KBM-7 (cell line): ENCODE measurements around the gene SLC25A40.
"Not testable (repeated sequence)": the region's sequence is repeated elsewhere in the genome, so short reads cannot be mapped to it uniquely, and the experiment has no call there.

Experiments
- DNase-seq: peaks from one replicate; pipeline ENCODE4 v3.0.0-alpha.2; 2015
- in situ Hi-C: fragments of 300-500 bp; cut with MboI; formaldehyde crosslinking; loops from 2 replicates; pipeline ENCODE4 v1.14.3; 2020; ENCODE audit warnings: low sequenced_read_pairs, low pct_unique_long_range_greater_than_20kb, mixed read lengths

Gene SLC25A40

DNA sequence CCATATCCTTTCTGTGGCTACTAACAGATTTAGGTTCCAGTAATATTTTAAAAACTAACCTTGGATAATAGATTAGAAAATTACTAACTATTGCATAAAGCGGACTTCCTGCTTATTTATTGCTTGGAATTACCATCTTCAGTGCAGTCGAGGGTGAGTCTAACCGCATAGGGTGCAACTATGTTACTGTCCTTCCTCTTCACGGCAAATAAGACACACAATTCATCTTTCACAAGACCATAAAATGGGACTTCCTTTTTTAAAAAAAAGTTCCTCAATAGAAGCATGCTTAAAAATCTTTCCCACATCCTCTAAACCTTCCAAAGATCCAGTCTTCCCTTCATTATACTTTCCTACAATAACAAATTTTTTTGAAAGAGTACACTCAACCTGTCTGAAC is 2.1 kb downstream of the SLC25A40 start:
- DNase-seq: peak; percentile 88
- in situ Hi-C loops: no loop called here

DNA sequence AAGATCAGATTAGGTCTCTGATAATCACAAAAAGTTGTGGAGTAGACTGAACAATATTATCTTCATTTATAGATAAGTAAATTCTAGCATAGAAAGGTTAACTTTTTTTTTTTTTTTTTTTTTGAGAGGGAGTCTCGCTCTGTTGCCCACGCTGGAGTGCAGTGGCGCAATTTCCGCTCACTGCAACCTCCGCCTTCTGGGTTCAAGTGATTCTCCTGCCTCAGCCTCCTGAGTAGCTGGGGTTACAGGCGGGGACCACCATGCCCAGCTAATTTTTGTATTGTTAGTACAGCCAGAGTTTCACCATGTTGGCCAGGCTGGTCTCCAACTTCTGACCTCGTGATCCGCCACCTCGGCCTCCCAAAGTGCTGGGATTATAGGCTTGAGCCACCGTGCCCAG is 2.8 kb downstream of the SLC25A40 start:
- in situ Hi-C loops: not testable (repeated sequence)
- peak; percentile 8 for DNase-seq

DNA sequence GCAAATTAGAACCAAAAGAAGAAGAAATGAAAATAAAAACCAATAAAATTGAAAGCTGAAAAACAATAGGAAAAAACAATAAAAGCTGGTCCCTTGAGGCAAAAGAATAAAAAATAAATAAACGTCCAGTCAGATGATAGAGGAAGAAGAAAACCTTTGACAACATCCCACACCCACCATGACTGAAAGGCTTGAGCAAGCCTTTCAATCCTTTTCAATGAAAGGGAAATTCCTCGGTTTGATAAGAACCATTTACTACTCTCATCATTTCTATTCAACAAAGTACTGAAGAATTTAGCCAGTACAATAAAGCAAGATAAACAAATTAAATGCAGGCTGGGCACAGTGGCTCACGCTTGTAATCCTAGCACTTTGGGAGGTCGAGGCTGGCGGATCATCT is 3.8 kb downstream of the SLC25A40 start:
- no peak for DNase-seq
- in situ Hi-C loops: no loop called here

DNA sequence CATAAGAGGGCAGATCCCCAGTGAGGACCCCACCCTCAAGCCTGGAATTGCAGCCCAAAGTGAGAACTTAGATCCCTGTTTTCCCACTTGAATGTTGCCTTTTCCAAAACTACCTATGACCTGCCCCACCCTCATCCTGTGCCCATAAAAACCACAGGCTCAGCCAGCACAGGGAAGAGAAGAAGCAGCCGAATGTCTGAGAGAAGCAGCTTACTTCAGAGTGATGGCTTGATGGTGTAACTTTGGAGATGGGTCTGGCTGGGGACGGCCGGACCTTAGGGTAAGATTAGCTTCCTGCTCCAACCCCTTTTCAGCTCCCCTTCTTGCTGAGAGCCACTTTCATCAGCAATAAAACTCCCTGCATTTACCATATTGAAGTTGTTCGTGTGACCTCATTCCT is 5.7 kb downstream of the SLC25A40 start:
- in situ Hi-C loops: no loop called here
- no peak for DNase-seq

DNA sequence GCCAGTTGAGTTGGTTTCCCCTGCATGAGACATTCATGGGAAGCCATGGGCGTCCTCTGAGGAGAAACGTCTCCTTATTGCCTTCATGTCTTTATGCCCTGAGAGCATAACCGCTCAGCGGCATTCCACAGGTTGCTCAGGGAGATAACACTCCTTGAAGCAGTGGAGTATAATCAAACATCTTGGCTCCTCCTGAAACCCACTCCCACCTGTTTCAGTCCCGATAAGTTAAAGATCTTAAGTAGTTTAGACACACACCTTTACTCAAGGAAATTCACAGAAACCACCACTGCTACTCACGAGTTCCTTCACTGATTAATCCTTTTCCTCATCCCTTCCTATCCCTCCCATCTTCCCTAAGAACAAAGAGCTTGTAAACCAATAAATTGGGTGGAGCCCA is 9.6 kb downstream of the SLC25A40 start:
- in situ Hi-C loops, DNase-seq: not testable (repeated sequence)

DNA sequence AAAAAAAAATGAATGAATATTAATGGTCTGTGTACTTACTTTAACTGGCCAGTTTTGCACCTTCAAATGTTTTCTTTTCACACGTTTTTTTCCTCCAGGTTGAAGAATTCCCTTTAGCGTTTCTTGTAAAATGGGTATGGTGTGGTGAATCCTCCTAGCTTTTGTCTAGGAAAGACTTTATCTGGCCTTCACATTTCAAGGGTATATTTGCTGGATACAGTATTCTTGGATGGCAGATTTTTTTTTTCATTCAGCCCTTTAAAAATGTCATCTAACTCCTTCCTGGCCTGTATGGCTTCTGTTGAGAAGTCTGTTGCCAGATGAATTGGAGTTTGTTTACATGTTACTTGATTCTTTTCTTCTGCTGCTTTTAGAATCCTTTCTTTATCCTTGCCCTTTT is 10.1 kb downstream of the SLC25A40 start:
- in situ Hi-C loops: no loop called here
- DNase-seq: no peak

DNA sequence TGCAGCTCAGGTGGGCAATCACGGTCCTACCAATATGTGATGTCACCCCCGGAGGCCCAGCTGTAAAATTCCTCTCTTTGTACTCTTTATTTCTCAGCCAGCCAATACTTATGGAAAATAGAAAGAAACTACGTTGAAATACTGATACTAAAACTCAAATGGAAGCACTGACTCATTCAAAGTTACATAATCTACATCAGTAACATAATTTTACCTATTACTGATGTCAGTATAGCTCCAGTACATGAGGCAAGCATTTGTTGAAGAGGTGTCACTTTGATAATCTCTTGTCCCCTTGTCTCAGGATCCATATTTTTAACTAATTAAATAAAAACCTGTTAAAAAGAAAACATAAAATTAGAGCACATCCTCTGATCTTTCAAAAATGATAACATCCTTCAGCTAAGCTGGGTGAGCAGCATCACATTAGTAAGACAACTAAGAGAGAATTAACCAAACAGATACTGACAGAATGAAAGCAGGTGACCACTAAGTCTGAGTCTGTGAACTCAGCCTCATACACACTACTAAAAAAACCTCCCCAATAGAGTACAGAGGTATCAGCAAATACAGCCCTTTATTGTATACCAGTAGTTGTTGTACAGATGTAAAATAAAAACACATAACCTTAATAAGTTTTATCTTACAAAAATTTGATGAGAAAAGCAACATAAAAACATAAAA is 17.6 kb downstream of the SLC25A40 start:
- DNase-seq: no peak
- in situ Hi-C loops: no loop called here

DNA sequence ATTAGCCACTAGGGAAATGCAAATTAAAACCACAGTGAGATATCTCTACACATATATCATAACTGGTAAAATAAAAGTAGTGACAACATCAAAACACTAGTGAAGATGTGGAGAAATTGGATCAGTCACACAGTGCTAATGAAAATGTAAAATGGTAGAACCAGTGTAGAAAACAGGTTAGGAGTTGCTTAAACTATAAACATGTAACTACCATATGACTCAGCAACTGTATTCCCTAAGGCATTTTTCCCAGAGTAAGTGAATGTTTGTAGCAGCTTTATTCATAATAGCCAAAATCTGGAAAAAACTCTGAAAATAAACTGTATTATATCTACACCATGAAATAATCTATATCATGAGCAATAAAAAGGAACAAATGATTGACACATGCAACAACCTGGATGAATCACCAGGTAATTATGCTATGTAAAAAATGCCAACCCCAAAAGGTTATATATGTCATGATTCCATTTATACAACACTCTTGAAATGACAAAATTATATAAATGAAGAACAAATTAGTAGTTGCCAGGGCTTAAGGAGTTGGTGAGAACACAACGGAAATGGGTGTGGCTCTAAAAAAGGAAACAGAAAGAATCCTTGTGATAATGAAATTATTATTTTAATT is 22.8 kb downstream of the SLC25A40 start:
- DNase-seq: no peak
- in situ Hi-C loops: no loop called here

DNA sequence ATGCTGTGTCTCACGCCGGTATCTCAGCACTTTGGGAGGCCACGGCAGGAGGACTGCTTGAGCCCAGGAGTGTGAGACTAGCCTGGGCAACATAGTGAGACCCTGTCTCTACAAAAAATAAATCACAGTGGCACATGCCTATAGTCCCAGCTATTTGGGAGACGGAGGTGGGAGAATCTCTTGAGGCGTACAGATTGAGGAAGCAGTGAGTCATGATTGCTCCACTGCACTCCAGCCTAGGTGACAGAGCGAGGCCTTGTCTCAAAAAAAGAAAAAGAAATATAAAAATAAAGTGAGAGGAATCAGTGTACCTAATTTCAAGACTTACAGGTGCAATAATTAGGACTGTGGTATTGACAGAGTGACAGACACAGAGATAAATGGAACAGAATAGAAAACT is 23.9 kb downstream of the SLC25A40 start:
- in situ Hi-C loops: no loop called here

DNA sequence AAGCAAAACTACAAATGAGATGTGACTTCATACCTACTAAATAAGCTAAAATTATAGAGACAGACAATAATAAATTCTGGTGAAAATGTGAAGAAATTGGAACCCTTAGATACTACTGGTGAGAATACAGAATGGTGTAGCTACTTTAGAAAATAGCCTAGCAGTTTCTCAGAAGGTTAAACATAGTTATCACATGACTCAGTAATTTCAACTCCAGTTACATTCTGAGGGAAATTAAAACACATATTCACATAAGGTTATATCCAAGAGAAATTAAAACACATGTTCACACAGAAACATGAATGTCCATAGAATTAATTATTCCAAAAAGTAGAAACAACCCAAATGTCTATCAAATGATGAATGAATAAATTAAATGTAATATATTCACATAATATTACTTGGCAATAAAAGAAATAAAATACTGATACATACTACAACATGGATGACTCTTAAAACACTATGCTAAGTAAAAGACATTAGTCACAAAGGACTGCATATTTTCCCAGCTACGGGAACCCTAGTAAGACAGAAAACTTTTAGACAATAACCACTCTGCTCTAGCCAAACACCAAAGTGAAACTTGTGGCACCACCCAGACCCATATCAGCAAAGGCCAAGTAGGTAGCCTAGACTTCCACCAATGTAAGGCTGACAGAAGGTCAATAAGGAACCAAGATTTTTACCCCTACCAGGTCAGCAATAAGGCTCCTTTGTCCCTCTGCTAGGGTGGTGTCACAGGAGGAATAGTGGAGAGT is 25.1 kb downstream of the SLC25A40 start:
- in situ Hi-C loops: no loop called here
- DNase-seq: no peak

More for the DNA sequence above, 23.9 kb downstream of the SLC25A40 start:
- no peak for DNase-seq

DNA sequence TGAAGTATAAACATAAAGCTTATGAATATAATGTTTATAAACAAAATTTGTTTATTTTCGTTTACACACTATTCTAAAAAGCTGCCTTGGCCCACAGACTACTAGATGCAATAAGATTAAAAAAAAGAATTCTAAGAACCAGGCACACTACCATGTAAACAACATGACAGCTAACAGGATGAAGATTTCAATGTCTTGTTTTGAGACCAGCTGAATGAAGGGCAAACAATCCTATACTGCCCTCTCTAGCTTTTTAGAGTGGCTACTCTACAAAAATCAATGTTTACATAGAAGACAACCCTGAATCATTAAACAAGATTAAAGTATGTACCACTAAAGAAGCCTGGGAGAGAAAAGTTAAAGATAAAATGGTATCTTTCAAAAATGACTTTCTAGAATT is 38.6 kb downstream of the SLC25A40 start:
- in situ Hi-C loops: no loop called here

DNA sequence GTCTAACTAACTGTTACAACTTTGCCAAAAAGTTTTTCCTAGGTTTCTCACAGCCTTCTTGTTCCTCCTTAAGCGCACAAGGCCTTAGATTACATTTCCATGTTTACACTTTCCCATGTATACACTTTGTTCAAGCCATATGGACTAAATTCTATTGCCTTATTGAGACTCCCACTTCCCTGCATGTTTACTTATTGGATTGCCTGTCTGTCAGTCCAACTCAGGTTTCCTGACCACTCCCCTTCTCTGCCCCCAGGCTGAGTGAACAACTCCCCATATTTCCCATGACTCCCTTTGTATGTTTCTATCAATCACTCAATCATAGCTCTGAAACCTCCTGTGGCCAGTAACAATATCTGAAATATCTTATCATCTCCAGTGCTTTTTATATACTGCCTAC is 43.0 kb downstream of the SLC25A40 start:
- DNase-seq: no peak
- in situ Hi-C loops: no loop called here

More for the DNA sequence above, 38.6 kb downstream of the SLC25A40 start:
- no peak for DNase-seq

DNA sequence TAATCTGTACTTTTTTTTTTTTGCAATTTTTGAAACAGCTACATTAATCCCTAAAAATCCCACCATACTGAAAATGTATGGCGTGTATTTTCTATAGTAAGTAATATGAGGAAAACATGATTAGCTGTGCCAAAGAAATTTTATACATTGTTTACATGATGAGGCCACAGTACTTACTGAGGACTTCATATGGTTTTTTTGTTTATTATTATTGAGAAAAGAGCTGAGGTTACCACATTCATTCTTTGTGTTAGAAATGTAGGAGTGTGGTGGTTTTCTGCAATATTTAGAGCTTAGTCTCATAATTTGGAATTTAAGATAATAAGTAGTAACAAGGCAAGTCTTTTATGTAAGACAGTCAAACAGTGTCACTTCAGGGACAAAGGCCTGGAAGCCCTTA is 45.1 kb downstream of the SLC25A40 start:
- in situ Hi-C loops: no loop called here

DNA sequence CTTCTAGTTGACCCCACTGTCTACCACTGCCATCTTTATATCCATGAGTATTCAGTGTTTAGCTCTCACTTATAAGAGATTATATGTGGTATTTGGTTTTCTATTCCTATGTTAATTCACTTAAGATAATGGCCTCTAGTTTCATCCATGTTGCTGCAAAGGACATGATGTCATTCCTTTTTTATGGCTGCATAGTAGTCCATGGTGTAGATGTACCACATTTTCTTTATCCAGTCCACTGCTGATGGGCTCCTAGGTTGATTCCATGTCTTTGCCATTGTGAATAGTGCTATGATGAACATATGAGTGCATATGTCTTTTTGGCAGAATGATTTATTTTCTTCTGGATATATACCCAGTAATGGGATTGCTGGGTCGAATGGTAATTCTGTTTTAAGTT is 47.8 kb downstream of the SLC25A40 start:
- not testable (repeated sequence) for DNase-seq

More for the DNA sequence above, 45.1 kb downstream of the SLC25A40 start:
- DNase-seq: no peak

DNA sequence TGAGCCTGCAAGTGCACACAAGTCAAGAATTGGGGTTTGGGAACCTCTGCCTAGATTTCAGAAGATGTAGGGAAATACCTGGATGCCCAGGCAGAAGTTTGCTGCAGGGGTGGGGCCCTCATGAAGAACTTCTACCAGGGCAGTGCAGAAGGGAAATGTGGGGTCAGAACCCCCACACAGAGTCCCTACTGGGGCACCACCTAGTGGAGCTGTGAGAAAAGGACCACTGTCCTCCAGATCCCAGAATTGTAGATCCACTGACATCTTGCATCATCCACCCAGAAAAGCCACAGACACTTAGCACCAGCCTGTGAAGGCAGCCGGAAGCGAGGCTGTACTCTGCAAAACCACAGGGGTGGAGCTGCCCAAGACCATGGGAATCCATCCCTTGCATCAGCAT is 50.8 kb downstream of the SLC25A40 start:
- in situ Hi-C loops: not testable (repeated sequence)
- peak; percentile 32 for DNase-seq

More for the DNA sequence above, 47.8 kb downstream of the SLC25A40 start:
- in situ Hi-C loops: not testable (repeated sequence)

DNA sequence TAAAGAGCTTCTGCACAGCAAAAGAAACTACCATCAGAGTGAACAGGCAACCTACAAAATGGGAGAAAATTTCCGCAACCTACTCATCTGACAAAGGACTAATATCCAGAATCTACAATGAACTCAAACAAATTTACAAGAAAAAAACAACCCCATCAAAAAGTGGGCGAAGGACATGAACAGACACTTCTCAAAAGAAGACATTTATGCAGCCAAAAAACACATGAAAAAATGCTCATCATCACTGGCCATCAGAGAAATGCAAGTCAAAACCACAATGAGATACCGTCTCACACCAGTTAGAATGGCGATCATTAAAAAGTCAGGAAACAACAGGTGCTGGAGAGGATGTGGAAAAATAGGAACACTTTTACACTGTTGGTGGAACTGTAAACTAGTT is 54.1 kb downstream of the SLC25A40 start:
- not testable (repeated sequence) for DNase-seq
- in situ Hi-C loops: loop anchor here (25.0 kb wide), 1 partner anchor 290 kb away; no protein-coding TSS in a partner anchor

DNA sequence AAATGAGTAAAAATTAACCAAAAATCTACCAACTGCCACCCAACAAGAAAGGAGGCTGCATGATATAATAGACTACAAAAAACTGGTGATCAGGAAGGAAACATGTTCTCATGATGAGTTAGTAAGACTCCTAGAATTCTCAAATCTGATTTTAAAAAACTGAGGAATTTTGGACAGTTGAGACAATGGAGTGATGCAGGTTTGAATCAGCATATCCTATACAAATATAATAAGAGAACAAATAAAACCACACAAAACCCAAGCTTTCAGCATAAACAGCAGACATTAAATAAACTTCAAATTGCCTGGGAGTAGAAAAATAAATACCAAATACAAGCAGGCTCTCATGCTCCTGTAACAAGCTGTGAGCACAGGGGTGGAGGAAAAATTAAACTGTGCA is 57.8 kb downstream of the SLC25A40 start:
- no peak for DNase-seq
- in situ Hi-C loops: loop anchor here (25.0 kb wide), 1 partner anchor 294 kb away; no protein-coding TSS in a partner anchor

DNA sequence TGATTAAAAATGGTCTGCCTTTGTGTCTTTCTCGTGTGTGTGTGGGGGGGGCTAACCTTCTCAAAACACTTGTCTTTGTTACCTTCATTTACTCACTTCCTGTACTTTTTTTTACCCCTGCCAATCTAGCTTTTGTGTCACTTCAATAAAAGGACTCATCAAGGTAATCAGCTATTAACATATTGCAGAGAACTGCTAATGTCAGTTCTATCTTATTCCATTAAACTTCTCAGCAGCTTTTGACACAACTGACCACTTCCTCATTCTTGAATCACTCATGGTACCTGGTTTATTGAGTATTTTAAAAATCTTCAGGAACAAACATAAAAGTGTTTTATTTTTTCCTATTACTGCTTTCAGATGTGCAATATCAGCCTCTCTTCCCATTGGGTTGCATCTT is 59.8 kb downstream of the SLC25A40 start:
- in situ Hi-C loops: loop anchor here (25.0 kb wide), 1 partner anchor 296 kb away; no protein-coding TSS in a partner anchor
- peak; percentile 27 for DNase-seq

DNA sequence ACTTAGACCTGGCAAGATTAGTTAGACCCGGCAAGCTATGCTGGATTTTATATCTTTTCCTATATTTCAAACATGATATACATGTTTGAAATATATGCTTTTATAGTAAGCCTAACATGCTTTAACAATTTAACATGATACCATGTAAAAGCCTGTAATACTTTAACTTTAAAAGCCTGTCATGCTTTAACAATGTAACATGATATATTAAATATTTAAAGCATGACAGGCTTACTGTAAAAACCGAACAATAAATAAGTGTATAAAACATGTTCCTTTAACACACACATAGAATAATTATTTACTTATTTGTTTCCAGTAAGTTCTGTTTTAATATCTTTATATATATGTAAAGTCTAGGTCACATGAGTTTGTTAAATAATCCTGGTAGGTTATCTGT is 65.4 kb downstream of the SLC25A40 start:
- in situ Hi-C loops: loop anchor here (25.0 kb wide), 1 partner anchor 302 kb away; no protein-coding TSS in a partner anchor
- no peak for DNase-seq

DNA sequence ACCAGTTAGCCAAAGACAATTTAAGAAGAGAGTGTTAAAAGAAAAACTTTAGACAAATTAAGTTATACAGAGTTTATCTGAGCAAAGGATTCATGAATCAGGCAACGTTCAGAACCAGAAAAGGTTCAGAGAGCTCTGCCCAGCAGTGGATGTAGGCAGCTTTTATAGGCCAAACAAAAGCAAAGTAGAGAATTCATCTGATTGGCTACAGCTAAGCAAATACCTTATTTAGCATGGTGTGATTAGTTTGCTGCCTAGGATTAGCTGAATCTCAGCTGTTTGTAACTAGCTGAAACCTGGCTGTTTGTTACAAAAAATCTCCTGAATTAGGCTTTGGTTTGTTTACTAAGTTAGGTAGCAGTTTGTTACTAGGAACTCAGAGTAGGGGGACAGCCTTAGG is 66.0 kb downstream of the SLC25A40 start:
- in situ Hi-C loops: loop anchor here (25.0 kb wide), 1 partner anchor 302 kb away; no protein-coding TSS in a partner anchor
- DNase-seq: no peak
